ENCODE measurements around the gene COBL. TPM values are rescaled to one million over a fixed set of nuclear protein-coding genes. Genes with fewer than 3 reads are reported as not detected.

COBL gene
- total RNA-seq, 4 donors from 2014 or later = 17.2 to 59.7 (median 31.0) TPM

DNA sequence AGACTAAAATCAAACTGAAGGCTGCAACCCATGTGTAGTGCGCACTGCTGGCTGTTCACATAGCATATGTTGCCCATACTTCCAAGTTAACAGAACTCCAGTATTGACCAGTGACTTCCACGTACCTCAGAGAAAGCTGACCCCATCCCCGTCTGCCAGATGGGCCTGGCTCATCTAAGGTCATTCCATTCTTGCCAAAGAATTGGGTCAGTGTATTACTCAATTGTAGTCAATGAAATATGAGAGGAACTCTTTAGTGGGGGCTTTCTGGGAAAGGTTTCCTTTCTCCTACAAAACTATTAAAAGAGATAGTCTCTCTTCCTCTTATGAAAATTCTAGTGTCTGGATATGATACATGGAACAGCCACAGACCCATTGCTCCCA, 238.6 kb downstream of the COBL start:
- Histone ChIP-seq H3K27me3 (no peaks in the 10 kb centered on the region), H3K4me1 (peaks cover 0 to 18% (median 0%) of the 10 kb centered on the region in 3 donors), H3K36me3 (peaks cover 0 to 5% of the 10 kb centered on the region in 2 donors), H3K4me3 (no peak overlapping the region), H3K27ac (no peak overlapping the region), H3K9me3 (no peaks in the 10 kb centered on the region)
- WGBS, 2 donors (ENCODE audit: low coverage in 1 of 2) = 92 to 100% methylated on average over 1 to 2 of the region's 3 CpGs
- no peak for TF ChIP-seq EP300 (IDR thresholded peaks at IDR 0.05)
- TF ChIP-seq, protein P1, sequence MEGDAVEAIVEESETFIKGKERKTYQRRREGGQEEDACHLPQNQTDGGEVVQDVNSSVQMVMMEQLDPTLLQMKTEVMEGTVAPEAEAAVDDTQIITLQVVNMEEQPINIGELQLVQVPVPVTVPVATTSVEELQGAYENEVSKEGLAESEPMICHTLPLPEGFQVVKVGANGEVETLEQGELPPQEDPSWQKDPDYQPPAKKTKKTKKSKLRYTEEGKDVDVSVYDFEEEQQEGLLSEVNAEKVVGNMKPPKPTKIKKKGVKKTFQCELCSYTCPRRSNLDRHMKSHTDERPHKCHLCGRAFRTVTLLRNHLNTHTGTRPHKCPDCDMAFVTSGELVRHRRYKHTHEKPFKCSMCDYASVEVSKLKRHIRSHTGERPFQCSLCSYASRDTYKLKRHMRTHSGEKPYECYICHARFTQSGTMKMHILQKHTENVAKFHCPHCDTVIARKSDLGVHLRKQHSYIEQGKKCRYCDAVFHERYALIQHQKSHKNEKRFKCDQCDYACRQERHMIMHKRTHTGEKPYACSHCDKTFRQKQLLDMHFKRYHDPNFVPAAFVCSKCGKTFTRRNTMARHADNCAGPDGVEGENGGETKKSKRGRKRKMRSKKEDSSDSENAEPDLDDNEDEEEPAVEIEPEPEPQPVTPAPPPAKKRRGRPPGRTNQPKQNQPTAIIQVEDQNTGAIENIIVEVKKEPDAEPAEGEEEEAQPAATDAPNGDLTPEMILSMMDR (IDR thresholded peaks at IDR 0.05) = no peak
- no peak for TF ChIP-seq POLR2AphosphoS5 (IDR thresholded peaks at IDR 0.05)
- TF ChIP-seq POLR2A (IDR thresholded peaks at IDR 0.05) = no peak
- ATAC-seq = peak; percentile 10

DNA sequence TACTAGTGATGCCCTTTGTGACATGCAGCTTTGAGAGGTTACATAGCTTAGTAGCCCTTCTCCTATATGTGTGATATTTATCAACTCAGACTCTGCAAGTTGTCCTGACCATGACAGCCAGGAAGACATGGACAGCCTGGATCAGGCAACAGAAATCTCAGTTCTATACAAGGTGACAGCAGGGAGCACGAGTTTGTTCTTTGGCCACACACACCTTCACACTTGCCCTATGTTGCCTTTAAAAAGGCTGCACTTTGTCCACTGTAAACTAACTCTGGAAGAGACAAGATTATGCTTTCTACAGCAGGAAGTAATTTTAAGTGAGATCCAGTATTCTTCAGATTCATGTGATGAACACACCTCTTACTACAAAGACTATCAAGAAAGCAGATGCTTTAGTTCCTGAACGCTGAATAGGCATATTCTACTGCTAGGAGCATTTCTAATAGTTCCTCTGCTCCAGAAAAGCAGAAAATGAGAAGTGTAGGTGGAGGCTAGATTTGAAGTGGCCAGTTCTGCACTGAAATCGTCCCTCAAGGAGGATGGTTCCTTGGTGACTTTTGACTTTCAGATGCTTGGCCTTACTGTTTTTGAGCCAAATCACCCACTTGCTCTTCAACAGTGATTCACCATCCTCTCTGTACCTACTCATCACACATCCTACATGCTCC, 239.2 kb downstream of the COBL start:
- Histone ChIP-seq H3K4me1 (peaks cover 0 to 18% (median 0%) of the 10 kb centered on the region in 3 donors), H3K27me3 (no peaks in the 10 kb centered on the region), H3K4me3 (no peak overlapping the region), H3K36me3 (peaks cover 0 to 2% of the 10 kb centered on the region in 2 donors), H3K27ac (no peak overlapping the region), H3K9me3 (no peaks in the 10 kb centered on the region)
- WGBS, 2 donors (ENCODE audit: low coverage in 1 of 2) = 100% methylated on average over 1 to 2 of the region's 3 CpGs
- TF ChIP-seq EP300 (IDR thresholded peaks at IDR 0.05) (no peak), POLR2AphosphoS5 (IDR thresholded peaks at IDR 0.05) (no peak), POLR2A (IDR thresholded peaks at IDR 0.05) (no peak)
- TF ChIP-seq, protein P1 (IDR thresholded peaks at IDR 0.05) = no peak
- ATAC-seq = no peak

DNA sequence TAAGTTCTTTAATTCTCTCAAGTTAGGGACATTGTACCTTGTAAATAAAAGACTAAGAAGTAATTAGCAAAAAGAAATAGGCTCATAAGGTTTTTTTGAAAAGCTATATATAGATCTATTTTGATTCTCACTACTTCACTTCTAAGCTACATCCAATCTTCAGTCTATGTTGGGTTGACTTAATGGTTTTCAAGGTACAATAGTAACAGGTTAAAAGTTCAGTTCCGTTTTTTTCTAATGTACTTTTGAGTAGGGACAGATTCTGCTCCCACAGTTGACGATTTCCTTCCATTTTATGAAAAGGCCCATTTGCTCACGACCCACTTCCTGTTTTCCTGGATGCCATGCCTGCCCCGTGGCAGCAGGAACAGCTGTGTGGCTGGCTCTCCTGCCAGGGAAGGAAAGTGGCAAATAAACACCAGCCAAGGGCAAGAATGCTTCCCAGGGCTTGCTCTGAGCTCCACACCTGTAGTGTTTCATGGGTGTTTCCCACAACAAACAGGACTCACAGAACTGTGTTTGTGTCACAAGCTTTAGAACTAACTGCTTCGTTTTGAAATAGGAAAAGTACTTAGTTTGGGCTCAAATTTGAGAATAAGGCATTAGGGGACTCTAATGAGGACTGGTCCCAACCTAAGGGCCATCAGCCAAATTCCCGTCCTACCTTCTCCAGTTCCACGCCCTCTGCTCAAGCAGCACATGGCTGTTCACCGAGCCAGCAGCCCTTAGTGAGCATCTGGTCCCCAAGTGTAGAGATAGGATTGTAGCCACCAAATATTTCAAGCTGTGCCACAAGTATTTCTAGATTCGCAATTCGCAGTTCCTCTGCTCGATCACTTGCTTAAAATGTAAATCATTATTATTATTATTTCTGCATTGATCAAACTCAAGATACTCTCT, 240.7 kb downstream of the COBL start:
- Histone ChIP-seq H3K36me3 (no peaks in the 10 kb centered on the region), H3K4me1 (peaks cover 0 to 21% (median under 1%) of the 10 kb centered on the region in 3 donors), H3K9me3 (no peaks in the 10 kb centered on the region), H3K4me3 (no peak overlapping the region), H3K27ac (peak overlapping the region in 2 of 4 donors; percentile 32 to 51), H3K27me3 (no peaks in the 10 kb centered on the region)
- peak; percentile 15 for TF ChIP-seq POLR2AphosphoS5 (IDR thresholded peaks at IDR 0.05)
- TF ChIP-seq, protein P1 (IDR thresholded peaks at IDR 0.05) = no peak
- 79 to 80% methylated on average over 7 to 8 of the region's 11 CpGs for WGBS, 2 donors (ENCODE audit: low coverage in 1 of 2)
- no peak for ATAC-seq

DNA sequence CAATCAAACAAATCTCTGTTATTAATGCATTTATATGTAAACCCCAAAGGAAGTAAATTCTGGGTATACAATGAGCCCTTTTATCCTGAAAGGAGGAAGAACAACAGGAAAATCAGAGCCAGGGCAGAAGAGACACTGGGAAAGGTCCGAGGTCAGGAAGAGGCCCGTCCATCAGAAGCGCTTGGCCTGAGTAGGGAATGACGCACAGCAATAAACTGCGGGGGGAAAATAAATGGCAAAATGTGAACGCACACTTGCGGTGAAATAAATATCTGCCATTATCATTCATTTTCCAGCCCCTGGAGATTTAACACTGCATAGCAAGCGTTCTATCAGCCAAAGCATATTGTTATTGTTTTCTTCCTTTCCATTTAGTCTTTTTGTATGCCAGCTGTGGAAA, 243.4 kb downstream of the COBL start:
- Histone ChIP-seq H3K9me3 (no peaks in the 10 kb centered on the region), H3K4me3 (no peak overlapping the region), H3K4me1 (peaks cover 3 to 34% (median 5%) of the 10 kb centered on the region in 3 donors), H3K36me3 (no peaks in the 10 kb centered on the region), H3K27ac (no peak overlapping the region), H3K27me3 (no peaks in the 10 kb centered on the region)
- no peak for ATAC-seq
- 70% methylated on average over 8 of the region's 8 CpGs for WGBS, 2 donors (ENCODE audit: low coverage in 1 of 2)
- TF ChIP-seq POLR2A (IDR thresholded peaks at IDR 0.05) (no peak), EP300 (IDR thresholded peaks at IDR 0.05) (no peak), POLR2AphosphoS5 (IDR thresholded peaks at IDR 0.05) (no peak)
- TF ChIP-seq, protein P1 (IDR thresholded peaks at IDR 0.05) = no peak
